Suppressor macrophage (primary cell): ENCODE results near the gene NBEA.
A peak's percentile ranks its signal among the peaks of the same experiment; 100 is the strongest.

Source experiments
- DNase-seq, 4 experiments: peaks; one replicate each; pipeline ENCODE4 v3.0.0-alpha.2; 2020 to 2022

The NBEA gene

DNA sequence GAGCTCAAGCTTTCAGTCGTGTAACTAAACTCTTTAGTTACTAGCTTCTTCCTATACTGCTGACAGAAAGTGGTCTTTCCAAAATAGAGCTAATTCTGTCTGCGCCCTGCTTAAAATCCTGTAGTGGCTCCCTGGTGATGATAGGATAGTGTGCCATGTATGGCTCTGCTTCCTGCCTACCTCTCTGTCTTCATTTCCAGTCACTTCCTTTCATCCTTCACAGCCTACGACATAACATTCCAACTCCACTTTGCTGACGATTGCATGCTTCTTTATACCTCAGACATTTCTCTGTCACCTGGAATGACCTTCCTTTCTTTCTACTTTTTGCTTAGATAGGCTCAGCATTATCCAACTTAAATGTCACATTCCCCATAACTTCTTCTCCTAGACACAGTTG is 343.6 kb downstream of the NBEA start:
- no peak for DNase-seq

DNA sequence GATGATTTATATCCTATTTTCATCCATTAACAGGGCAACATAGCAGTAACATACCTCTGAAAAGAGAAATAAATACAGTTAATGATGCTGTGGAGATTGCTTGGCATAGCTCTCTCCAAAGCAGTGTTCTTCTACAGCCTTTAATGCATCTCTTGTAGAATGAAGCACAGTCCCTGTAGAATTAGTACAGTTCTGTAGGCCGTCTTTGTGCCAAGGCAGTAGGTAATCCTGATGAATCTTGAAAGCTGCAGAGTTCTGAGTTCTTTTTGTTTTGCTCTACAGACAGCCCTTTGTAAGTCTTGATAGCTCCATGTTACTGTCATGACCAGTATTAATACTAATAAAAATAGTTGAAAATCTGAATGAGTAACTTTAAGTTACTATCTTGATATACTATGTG is 350.3 kb downstream of the NBEA start:
- no peak for DNase-seq

DNA sequence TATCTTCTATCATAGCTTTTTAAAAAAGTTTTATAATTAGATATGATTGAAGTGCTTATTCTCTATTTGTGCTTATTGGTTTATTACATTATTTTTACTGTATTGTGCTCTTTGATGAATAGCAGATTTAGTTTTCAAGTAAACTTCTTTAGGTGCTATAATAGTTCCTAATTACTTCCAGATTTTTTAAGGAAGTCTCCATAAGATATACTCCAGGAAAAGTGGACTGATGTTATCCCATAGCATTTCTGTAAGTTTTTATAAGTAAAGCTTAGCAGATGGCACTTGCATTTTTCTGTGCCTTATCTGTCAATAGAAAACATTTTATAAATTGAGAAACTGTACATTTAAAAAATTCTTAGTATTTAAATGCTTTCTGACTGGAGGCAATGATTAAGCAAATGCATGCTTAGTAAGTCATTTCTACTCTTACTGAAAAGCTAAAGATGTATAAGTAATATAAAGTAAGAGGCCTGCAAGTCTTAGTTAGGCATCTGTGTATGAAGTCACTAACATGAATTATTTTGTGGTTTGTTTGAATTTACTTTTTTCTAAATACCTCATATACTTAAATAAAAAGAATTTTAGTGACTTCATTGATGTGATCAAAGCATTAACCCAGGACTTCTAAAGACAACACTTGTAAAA is 351.6 kb downstream of the NBEA start:
- no peak for DNase-seq

DNA sequence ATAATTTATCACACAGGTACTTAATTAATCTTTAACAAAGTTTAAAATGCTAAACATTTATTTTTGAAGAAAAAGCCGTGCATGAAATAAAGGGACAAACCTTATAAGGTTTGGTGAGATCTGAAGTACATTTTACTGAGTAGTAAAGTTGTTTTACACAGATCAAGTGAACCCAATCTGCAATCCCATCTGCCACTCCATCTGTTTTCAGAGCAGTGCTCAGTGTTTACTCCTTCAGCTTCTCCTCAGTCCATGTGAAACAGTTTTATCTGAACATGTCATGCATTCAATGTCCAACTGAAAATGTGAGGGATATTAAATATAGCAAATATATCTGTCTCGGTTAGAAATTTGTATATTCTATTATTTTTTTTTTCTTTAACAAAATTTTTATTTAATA is 367.6 kb downstream of the NBEA start:
- DNase-seq, result no peak

DNA sequence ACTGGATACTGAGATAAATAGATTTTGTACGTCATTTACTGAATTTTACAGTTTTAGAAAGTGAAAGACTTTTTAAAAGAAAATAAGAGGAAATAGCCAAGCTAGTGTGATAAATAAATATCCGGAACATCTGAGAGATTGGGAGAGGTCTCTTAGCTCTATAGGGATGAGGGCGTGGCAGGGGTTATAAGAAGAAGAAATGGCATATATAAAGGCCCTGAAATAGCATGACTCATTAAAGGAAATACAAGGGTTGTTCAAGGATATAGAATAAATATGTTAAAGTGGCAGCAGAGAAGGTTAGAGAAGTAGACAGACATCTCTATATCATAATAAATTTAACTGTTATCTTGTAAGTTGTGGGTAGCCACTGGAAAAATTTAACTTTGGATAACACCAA is 390.1 kb downstream of the NBEA start:
- DNase-seq, result no peak

DNA sequence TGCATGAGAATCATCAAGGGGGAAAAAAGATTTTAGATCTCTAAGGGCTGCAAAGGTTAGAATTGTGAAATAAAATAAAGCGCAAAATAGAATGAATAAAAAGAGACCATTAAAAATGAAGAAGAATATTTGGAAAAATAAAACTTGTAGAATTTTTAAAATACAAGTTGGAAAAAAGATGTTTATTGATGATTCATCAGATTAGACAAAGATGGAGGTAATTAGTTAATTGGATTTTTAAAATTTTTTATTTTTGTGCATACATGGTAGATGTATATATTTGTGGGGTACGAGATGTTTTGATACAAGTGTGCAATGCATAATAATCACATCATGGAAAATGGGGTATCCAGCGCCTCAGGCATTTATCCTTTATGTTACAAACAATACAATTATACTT is 391.1 kb downstream of the NBEA start:
- no peak for DNase-seq

DNA sequence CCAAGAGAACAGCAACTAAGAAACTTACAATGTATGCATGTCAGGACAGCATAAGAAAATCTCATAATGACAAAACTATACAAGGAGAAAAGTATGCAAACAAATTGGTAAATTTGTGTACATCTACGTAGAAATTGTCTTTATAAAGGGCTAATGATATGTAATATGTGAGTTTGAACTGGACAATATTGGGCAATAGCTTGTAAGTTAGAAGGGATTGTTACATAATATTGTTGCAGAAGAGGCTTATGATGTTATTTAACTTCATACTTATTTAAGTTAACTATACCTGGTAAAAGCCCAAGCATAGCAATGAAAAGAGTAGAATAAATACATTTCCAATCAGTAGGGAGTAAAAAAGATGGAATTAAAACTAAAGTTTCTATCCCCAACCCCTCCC is 400.4 kb downstream of the NBEA start:
- DNase-seq, result peak in 1 of 4 experiments; percentile 17

DNA sequence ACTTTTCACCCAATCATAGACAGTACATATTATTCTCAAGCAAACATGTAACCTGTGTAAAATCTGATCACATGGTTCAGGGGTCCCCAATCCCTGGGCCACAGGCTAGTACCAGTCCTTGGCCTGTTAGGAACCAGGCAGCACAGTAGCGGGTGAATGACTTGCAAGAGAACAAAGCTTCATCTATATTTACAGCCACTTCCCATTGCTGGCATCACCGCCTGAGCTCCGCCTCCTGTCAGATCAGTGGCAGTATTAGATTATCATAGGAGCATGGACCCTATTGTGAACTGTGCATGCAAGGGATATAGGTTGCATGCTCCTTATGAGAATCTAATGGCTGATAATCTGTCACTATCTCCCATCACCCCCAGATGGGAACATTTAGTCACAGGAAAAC is 401.3 kb downstream of the NBEA start:
- DNase-seq, result no peak

DNA sequence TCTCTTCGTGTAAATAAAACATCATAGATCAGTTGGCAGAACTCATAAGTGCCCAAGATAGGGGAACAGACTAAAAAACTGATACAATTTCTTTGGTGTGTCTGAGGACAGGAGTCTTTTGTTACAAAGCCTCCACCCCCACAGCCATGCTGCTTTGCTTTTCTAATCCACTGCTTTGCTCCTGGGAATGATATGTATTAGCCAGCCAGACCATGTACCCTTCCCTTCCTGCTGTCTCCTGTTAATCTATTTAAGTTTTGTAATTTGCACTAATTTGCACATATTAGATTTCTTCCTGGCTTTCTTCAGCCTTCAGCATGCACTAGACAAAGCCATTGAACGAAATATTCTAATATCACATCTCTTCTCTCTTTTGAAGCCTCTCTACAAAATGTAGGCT is 403.9 kb downstream of the NBEA start:
- DNase-seq, result no peak

DNA sequence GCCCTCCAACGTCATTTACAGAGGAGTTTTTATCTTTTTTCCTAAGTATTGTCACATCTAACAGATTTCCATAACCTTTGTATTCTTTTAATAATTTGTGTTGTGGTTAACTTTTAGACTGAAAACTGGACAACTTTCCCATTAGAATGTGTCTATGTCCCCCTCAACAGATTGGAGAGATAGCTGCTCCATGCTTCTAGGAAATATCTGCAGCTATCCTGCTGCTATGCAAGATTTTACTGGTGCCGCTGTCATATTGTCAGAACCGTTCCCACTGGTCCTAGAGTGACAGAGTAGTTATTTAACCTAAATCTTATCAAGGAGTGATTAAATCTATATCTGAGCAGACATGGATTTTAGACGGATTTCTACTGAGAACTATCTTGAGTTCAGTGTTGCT is 404.4 kb downstream of the NBEA start:
- no peak for DNase-seq

DNA sequence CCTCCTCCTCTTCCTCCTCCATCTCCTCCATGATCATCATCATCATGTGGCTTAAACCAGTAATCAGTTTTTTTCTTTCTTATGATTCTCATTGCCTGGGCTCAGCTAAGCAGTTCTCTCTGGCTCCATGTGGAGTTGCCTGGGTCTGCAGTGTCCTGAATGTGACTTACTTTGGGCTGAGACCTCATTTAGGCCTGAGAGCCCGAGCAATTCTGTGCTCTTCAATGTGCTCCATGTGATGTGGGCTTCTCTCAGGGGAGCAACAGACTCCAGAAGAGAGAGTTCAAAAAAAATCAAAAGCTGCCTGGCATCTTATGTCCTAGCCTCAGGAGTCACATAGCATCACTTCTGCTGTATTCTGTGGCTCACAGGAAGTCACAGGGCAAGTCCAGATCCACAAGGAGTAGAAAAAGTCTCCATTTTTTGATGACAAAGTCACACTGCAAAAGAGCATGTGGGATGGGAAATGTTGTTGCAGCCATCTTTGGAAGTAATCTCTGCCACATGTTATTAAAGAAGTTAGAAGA is 405.7 kb downstream of the NBEA start:
- no peak for DNase-seq

DNA sequence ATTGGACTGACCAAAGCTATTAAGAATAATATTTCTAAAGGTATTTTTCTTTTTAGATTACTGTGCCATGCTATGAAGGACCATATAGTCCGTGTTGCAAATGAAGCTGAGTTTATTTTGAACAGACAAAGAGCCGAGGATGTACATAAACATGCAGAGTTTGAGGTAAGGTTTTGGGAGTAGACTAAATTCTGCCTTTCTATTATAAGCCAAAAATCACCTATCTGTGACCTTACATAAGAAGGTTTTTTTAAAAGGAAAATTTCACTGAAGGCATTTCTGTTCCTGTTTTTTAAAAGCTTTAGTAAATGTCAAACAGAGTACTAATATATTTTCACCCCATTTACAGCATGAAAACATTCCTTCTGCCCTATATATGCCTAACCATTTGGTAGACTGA is 407.0 kb downstream of the NBEA start:
- no peak for DNase-seq

DNA sequence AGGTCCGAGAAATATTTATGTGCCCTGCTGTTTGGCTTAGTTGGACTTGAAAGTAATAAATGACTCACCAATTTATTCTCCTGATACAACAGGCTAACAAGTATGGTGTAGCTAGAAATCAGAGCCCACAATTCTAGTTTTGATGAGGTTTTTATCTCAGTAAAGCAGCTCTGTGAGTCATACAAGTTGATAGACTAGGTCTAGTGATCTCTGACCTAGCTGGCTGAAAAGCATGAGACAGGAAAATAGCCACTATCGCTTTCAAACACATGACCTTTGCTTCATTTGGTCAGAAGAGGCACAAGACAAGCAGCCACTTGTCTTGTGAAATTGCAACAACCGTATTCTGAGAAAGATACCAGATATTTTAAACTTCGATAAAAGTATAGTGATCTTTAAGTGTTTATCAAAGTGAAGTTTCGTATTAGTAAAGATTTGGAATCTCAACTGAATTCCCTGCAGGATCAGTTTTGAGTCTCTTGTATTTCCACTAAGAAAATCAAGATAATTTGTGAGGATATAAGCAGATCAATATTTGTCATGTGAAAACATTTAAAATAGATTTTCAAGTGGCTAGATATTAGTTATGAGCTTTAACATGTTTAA is 407.7 kb downstream of the NBEA start:
- DNase-seq, result peak in 3 of 4 experiments; percentile 1 to 39 (median 16)

DNA sequence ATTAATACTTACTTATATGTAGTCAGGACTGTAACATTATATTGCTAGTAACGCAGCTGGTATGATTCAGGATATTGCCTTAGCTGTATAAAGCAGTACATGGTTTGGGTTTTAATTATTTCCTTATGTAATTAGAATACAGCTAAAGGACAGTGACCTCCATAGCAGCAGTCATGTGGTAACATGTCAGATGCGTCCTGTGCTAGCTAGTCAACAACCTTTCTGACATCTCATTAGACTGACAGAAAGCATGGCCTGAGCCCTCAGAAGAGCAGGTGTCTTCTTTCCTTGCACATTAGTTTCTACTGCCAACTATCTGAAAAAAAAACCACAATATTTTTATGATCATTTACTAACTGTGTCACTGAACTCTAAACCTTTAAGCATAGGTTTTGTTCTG is 412.2 kb downstream of the NBEA start:
- no peak for DNase-seq

DNA sequence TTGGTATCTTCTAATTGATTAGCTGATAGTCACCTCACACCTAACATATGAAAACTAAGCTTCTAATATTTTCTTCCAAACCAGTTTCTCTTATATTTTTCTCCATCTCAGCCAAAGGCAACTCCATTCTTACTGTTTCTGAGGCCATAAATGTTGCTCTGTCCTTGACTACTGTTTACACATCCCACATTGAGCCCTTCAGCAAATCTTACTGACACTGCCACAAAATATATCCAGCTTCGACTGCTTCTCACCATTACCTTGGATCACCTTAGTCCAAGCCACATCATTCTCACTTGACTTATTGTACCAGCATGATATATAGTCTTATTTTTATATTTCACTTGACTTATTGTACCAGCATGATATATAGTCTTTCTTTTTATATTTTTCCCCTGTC is 412.8 kb downstream of the NBEA start:
- no peak for DNase-seq

DNA sequence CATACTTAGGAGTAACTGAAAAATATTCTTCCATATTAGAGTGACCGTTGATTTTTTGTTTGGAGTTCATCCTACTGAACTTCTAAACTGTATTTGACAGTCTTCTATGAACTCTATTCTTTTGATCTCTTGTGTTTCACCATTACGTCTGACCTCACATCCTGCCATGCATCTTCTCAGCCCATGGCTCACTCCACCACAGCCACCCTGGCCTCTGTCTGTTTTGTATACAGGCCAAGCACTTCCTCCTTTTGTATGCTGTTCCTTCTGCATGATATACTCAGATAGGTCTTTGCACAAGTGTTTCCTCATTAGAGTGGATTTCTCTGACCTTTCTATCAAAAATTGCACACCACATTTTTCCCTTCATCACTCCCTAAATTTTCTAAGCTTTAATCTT is 414.5 kb downstream of the NBEA start:
- DNase-seq, result peak; percentile 67 to 82 (median 70)

DNA sequence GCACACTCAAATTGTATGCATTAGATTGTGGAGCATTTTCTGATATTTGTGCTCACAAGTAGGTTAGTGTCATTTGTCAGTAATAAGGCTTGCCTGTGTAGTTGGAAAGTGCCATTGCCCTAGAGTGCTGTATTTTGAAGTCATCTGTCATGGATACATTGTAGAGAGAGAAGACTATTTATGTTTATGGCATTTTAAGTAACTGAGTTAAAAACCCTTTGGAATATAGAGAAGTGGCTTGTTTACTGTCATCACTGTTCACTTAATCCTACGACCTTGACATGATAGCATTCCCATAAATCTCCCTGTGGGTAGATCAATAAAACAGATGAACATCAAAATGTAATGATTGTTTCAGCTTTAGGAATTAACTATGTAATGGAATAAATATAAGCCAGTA is 423.8 kb downstream of the NBEA start:
- DNase-seq, result no peak

DNA sequence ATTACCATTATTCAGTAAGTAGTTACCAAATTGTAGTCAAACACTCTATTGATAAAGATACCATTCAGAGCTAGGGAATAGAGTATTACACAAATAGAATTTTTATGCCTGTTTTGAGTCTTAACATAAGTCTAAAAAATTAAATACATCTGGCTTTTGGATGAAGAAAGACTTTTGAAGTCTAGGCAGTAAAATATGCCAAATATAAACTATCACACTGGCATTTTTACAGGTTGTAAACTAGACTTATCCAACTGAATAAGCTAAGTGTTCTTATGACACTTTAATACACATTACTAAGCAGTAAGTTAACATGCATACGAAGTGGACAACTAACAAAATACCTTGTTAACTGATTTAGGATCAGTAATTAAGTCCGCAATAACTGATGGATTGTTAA is 425.5 kb downstream of the NBEA start:
- no peak for DNase-seq

DNA sequence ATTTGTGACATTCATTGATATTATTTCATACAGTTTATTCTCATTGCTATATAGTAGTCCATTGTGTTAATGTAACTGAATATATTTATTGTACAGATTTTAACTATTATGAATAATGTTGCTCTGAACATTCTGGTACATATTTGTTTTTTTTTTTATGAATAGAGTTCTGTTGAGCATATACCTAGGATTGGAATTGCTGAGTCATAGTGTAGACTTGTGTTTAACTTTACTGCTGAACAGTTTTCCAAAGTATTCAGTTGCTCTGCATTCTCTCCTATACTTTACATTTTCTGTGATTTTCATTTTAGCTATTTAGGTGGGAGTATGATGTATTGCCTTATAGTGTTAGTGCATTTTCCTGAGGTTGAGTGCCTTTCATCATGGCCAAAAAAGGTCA is 436.9 kb downstream of the NBEA start:
- no peak for DNase-seq

DNA sequence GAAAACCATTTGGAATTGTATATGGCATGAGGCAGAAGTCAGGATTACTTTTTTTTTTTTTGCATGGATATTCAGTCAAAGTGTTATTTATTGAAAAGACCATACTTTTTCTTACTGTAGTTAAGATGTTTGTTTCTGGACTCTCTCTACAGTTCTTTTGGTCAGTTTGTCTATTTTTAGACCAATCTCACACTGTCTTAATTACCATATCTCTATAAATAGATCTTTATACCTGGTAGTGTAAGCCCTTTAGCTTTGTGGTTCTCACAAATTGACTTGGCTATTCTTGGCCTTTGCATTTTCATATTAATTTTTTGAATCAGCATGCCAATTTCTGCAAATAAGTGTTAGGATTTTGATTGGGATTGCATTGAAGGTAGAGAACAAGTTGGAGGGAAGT is 437.6 kb downstream of the NBEA start:
- DNase-seq, result no peak

DNA sequence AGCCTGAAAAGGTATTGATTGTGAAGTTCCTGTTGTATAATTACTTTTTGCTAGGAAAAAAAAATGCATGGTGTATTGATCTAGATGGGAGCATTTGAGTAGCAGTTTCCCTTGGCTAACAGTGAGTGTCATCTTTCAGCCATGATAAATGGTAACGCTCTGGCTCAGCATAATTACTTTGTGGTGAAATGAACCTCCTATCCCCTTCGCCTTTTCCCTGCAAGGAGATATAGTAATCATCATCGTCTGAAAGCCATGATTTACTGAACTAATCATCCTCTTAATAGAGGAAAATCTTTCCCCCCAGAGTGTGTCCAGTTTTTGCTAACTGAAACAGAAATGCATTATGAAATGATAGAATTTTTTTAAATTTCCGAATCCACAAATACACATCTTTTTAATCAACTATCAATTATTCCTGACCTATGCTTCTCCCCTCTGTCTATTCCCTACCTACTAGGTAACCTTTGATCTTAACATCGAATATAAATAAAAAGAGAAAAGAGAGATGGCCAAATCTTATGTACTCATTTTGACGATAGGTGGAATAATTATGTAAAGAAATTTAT is 445.7 kb downstream of the NBEA start:
- DNase-seq, result no peak

DNA sequence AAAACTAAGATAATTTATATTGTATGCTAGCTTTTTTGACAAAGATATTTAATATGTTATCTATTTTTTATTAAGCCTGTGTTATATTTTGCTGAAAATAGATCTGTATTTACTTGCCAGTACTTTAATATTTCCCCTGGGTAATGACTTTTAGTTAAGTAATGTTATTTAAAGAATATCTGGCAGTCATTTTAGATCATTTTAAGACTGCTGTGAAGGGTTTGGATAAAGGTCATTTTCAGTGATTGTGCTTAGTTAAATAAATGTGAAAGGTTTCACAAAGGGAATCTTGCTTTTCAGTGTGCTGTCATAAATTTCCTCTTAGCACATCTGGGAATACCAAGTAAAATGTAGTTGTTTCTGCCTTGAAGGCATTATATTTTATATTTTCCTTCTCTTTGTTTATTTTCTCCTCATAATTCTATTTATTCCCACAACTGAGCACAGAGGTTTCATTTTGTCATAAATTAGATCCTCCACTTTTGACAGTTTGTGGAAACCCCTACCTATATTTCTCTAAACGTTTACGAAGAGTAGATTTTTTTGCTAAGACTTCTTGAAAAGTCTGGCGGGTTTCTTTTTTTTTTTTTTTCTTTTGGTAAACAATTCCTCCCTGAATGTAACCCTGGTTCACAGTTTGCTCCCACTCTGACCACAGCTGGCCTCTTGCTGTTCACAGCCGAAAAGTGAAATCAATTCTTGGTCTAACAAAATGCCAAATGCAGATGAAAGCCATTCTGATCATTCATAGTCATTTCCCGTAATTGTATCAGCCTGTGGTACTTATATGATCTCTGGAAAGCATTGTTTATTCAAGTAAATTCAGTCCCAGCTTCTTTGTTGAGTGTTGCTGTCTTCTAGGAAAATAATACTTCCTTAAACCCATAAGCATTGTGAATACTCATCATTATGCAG is 446.6 kb downstream of the NBEA start:
- DNase-seq, result no peak

DNA sequence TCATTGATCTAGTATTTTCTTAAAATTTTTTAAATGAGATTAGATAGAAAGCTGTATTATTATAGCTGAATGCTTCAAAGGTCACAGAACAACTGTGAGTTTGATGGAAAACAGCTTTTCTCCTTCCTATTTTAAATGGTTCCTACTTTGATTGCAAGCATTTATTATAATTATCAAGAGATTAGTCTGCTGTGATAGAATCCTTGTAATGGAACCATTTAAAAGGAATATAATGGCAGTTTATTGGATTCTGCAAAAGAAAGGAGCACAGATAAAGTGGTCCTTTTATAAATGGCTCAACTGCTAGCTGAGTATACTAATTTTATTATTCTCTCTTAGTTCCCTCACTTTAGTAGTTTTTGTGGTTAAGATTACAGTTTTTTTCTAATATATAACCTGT is 447.5 kb downstream of the NBEA start:
- DNase-seq, result no peak
